Thoracic aorta (tissue), 2 donors: ENCODE results near the gene OR9A2. TPM values are rescaled to one million over a fixed set of nuclear protein-coding genes. Genes with fewer than 3 reads are reported as not detected.
A peak's percentile ranks its signal among the peaks of the same experiment; 100 is the strongest.

Experiments used
- ATAC-seq: fragments of 150-250 bp; one replicate; pipeline ENCODE4 v1.8.0; 2017; ENCODE audit warnings: low read depth; ENCODE audit not compliant: insufficient number of reproducible peaks, low FRiP score
- DNase-seq: peaks from one replicate; pipeline ENCODE4 v3.0.0-alpha.2; 2020; ENCODE audit warnings: low spot score
- H3K27ac ChIP-seq, 2 donors: fragments of 200-600 bp; sonication (generic); 1 replicate in 1 of 2; 2 replicates in 1 of 2; pipeline ENCODE4 v1.5.1; 2016; ENCODE audit warnings: mild to moderate bottlenecking in 2 of 2, moderate library complexity in 2 of 2
- H3K27me3 ChIP-seq: fragments of 200-600 bp; sonication (generic); replicated peaks from 2 replicates; pipeline ENCODE4 v1.6.0; 2016; ENCODE audit warnings: mild to moderate bottlenecking; ENCODE audit not compliant: insufficient read depth
- H3K36me3 ChIP-seq: fragments of 200-600 bp; sonication (generic); one replicate; pipeline ENCODE4 v1.5.1; 2016
- H3K4me1 ChIP-seq, 2 donors: fragments of 200-600 bp; sonication (generic); 1 replicate in 1 of 2; 2 replicates in 1 of 2; pipeline versions ENCODE4 v1.5.1 to v1.6.0; 2016; ENCODE audit warnings: low read depth in 2 of 2, mild to moderate bottlenecking in 1 of 2; ENCODE audit not compliant: control insufficient read depth in 1 of 2
- H3K4me3 ChIP-seq: fragments of 200-600 bp; sonication (generic); 2 replicates; pipeline ENCODE4 v1.5.1; 2016; ENCODE audit warnings: mild to moderate bottlenecking
- H3K9me3 ChIP-seq: fragments of 200-600 bp; sonication (generic); 2 replicates; pipeline ENCODE4 v1.5.1; 2016
- CTCF ChIP-seq: fragments of 200-600 bp; sonication (generic); IDR thresholded peaks from one replicate; pipeline ENCODE4 v1.5.1; 2019; ENCODE audit warnings: antibody characterized with exemption
- total RNA-seq, 2 donors: library from RNA; depleted of rRNA; stranded (reverse); fragments of >200 nt; gene quantifications; one replicate each; pipeline versions ENCODE4 v1.1.0 to v1.2.3, GENCODE V29; 2016

The OR9A2 gene
- total RNA-seq, 2 donors from 2014 or later: not detected

- no peaks in the 10 kb centered on the region for H3K36me3 ChIP-seq
- ATAC-seq (no peak), DNase-seq (no peak)
- peaks cover 0 to 11% of the 10 kb centered on the region in 2 donors for H3K4me1 ChIP-seq
- H3K4me3 ChIP-seq: no peak overlapping the region
- no peak for TF ChIP-seq CTCF
- H3K27ac ChIP-seq: no peak overlapping the region
- H3K27me3 ChIP-seq: no peaks in the 10 kb centered on the region
- H3K9me3 ChIP-seq: no peaks in the 10 kb centered on the region
These were observed 10.9 kb downstream of the OR9A2 start for GRCh38 chr7:143015926-143016490.

- no peak for DNase-seq
- no peaks in the 10 kb centered on the region for H3K27me3 ChIP-seq
- no peaks in the 10 kb centered on the region for H3K9me3 ChIP-seq
- no peak overlapping the region for H3K4me3 ChIP-seq
- H3K36me3 ChIP-seq: no peaks in the 10 kb centered on the region
- TF ChIP-seq CTCF: no peak
- ATAC-seq: no peak
- no peak overlapping the region for H3K27ac ChIP-seq
- peaks cover 0 to 11% of the 10 kb centered on the region in 2 donors for H3K4me1 ChIP-seq
These were observed 11.8 kb downstream of the OR9A2 start for GRCh38 chr7:143015084-143015483.

GRCh38 chr7:143013893-143014292 is 13.0 kb downstream of the OR9A2 start:
- Histone ChIP-seq H3K36me3 (no peaks in the 10 kb centered on the region), H3K4me3 (no peak overlapping the region), H3K4me1 (peaks cover 0 to 11% of the 10 kb centered on the region in 2 donors), H3K27ac (no peak overlapping the region), H3K27me3 (no peaks in the 10 kb centered on the region), H3K9me3 (no peaks in the 10 kb centered on the region)
- ATAC-seq: no peak
- DNase-seq: no peak
- no peak for TF ChIP-seq CTCF

- DNase-seq (no peak), ATAC-seq (peak; percentile 37)
- Histone ChIP-seq H3K36me3 (no peaks in the 10 kb centered on the region), H3K27ac (no peak overlapping the region), H3K27me3 (no peaks in the 10 kb centered on the region), H3K9me3 (no peaks in the 10 kb centered on the region), H3K4me1 (peaks cover 0 to 11% of the 10 kb centered on the region in 2 donors), H3K4me3 (no peak overlapping the region)
- TF ChIP-seq CTCF: no peak
These were observed 13.5 kb downstream of the OR9A2 start for GRCh38 chr7:143013473-143013872.

GRCh38 chr7:143012409-143012808 is 14.5 kb downstream of the OR9A2 start:
- H3K4me1 ChIP-seq: peaks cover 0 to 11% of the 10 kb centered on the region in 2 donors
- no peak for DNase-seq
- no peaks in the 10 kb centered on the region for H3K27me3 ChIP-seq
- no peak overlapping the region for H3K27ac ChIP-seq
- H3K9me3 ChIP-seq: no peaks in the 10 kb centered on the region
- no peak for ATAC-seq
- H3K4me3 ChIP-seq: no peak overlapping the region
- H3K36me3 ChIP-seq: no peaks in the 10 kb centered on the region
- no peak for TF ChIP-seq CTCF
